Activated CD4-positive, alpha-beta T cell treated with anti-CD3 and anti-CD28 coated beads, Interleukin-2, Interleukin-6, amounts not matched to agents 100 ng/mL and 50 ng/mL, durations not matched to agents 16 hours and 8 hours (primary cell): ENCODE results near the gene COPS2.

Experiments used
- DNase-seq: peaks from one replicate; pipeline ENCODE4 v3.0.0-alpha.2; 2020

The COPS2 gene

DNA sequence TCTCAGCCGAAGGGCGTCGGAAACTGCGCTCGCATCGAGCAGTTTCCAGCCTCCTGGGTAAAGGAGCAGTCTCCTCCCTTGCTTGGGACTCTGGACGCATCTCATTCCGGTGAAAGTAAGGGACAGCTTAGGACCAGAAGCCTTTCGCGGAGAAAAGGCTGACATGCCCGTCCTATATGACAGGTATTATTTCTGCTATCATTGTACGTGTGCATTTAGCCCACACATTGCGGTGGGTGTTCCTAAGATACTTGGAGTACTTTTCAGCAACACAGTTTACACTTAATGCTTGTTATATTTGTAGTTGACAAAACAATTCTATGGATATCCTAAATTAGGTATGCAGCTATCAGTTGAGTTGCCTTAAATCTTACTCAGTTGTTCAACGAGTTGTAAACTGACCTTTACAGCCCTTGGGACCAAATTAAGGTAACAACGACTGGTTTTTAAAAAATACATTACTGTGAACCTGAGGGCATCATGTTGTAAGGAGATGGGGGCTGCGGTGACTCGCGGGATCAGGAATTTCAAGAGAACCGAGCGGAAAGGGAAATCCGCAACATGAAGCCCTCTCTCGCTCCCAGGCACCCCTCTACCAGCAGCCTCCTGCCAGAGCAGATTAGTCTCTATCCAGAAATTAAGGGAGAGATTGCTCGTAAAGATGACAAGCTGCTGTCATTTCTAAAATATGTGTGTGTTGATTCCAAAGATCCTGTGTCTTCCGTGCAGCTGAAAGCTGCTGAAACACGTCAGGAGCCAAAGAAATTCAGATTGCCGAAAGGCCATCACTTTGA lies 632 bp upstream of the COPS2 start:
- DNase-seq: no peak

DNA sequence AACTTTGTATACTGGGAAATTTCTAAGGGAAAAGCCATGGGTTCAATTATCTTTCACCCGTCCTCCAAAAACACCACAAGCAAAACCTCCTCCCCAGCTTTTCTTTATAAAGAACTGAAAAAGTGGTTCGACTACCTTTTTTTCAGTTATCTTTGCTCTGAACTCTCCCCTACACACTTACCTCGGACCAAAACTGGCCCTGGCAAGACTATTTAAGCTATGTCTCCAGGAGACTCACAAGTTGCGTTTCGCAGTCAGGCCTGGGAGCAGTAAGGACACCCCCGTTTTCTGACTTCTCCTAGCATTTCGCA lies 645 bp downstream of the COPS2 start:
- no peak for DNase-seq

DNA sequence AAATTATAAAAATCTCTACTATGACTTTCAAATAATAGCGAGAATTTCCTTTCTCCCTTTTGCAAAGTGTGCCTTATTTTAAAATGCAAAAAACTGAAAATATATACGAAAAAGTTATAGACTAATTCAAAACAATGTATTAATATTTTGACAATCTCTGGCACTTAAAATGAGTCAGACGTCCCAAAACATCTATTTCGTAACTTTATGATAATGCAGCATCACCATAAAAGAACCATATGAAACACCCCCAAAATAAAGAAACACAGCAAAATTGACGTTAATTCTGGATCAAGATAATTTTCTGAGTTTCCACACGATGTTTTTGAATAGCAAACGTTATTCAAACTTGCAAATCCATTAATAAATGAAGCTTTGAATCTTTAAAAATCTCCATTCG lies 1.0 kb downstream of the COPS2 start:
- no peak for DNase-seq

DNA sequence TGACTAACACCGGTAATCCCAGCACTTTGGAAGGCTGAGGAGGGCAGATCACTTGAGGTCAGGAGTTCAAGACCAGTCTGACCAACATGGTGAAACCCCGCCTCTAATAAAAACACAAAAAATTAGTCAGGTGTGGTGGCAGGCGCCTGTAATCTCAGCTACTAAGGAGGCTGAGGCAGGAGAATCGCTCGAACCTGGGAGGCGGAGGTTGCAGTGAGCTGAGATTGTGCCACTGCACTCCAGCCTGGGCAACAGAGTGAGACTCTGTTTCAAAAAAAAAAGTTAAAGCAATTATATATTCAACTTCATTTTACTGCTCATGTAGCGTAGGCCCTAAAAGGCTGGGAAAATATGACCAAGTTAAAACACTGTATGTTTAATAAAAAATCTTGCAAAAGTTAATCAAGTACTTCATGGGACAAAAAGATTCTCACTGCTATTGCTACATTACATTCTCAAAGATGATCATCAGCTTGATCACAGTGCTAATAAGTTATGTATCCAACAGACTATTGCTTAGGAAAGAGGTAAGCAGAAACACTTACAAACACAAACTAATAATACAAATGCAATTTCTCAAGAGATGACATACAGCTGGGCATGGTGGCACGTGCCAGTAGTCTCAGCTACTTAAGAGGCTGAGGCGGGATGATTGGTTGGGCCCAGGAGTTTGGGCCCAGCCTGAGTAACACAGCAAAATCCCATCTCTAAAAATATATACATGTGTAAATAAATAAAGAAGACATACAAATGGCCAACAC lies 2.7 kb downstream of the COPS2 start:
- DNase-seq: no peak

DNA sequence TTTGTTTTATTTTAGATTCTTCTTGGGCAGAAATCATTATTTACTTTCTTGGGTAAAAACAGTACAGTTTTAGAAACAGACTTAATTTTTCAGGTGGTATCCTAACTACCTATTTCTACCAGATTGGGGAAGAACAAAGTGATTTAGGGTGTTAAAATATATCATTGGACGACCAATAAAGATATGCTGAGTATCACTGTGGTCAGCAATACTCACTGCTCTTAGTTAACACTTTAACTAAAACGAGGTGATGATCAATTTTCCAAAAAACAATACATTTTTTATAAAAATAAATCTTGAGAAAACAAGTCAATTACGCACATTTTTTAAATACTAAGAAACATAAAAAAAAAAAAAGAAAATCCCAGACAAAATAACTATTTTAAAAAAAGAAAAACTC lies 3.6 kb downstream of the COPS2 start:
- no peak for DNase-seq

DNA sequence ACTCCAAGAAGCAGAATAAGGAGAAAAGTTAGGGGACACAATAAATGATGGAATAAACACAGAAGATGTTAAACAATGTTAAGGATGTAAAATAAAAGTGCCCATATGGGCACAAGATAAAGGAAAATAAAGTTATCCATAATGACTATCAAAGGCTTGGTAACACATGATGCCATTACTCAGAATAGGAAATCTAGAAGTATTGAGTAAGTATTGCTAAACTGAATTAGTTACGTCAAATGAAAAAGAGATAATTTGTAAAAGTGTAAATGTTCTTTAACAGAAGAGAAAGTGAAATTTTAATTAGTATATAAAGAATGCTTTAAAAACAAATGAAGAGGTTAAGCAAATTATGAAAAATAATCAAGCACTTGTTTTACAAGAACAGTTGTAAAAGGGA lies 6.7 kb downstream of the COPS2 start:
- no peak for DNase-seq

DNA sequence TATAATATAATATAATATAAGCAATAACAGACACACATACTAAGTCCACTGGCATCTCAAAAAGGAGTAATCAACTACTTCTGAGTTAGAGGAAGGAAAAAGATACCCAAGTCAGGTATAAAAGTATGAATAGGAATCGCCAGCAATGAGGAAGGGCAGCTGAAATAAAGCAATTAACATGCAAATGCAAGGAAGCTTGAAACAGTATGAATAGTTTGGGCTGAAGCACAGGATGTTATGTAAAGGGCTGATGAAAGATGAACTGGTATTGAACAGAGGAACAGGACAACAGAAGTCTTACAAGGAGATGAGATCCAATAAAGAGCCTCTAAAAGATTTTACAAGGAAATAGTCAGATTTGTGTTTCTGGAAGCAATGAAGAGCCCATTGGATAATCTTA lies 7.1 kb downstream of the COPS2 start:
- no peak for DNase-seq

DNA sequence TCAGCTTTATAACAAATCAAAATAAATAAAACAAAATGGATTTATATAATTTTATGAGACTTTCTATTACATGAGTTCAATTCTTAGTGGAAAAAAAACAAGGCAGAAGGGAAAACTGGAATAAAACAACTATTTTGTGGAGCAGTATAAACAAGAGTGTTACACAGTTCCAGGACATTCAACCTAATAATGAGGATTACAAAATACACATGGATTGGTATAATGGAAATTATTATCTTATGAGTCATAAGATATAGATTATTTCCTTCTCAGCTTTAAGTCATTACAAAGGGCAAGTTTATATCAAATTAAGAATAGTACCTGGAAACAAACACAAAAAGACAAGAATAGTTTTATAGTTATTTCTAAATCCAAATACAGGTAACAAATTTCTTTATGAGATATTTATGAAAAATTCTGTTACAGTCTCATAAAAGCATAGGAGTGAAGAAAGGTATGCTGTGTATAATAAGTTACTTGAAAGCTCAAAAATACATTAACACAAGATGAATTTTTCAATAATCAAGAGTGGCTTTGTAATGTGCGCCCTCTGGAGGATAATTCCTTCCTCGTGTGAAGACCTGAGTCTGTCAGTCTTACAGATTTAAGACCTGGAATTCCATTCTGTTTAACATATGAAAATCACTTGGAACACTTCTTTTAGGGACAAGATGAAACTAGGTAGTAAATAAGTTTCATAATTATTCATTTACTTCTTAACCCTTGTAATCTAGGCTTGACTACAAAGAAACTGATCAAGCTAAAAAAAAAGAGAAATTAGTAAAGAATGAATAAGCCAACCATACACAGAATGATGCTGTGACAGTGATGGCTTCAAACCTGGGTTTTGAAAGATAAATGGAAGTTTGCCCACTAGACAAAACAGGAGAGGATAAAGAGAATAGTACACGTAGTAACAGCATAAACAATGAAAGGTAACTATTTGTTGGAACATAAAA lies 9.5 kb downstream of the COPS2 start:
- peak; percentile 37 for DNase-seq

DNA sequence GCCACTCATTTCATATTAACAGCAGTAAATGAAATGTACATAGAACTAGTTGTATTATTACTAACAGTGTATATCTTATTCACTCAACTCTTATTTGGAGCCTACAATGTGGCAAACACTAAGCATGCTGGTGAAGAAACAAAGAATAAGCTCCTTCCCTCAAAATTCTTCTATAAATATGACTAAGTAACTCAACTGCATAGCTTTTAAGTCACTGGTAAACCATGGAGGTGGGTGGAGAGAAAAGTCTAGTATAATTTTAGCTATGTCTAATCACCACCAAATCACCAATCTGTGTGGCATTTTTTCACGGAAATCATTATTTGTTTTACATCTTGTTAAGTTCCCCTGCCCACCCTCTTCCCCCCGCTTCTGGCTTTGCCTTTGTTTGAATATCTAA lies 17.5 kb downstream of the COPS2 start:
- no peak for DNase-seq

DNA sequence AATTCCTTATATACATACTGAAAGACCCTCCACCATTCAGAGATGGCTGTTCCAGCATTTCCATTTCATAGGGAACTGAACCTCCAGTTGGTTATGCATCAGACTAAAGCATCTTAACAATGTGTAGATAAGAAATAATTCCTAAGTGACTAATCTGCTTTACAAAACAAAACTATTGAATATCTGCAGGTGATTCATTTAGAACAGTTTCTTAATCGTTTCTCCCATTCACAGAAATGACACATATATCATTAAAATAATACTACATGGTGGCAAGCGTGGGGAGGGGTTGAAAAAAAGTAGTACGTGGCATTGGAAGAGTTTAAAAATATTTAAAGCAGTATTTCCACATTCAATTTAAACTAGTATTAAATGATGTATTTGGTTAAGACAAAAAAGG lies 19.5 kb downstream of the COPS2 start:
- DNase-seq: no peak

DNA sequence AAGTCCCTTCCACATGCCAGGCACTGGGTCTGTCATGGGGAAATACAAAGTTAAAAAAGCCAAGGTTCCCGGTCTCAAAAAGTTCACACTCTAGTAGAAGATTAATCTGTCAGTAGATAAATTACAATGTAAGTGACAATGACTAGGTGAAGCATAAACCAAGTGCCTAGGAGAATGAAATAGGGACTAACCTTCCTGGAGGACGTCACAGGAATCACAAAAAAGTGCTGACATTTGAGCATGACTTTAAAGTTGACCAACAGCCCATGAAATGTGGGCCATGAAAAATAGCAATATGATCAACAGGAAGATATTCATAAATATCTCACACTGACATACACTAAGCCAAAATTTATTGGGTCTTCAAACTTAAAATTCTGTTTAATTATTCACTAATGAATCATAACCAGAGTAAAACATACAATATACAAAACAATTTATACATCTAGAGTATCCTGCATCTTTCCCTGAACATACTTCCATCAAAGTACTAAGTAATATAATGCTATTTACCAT lies 20.0 kb downstream of the COPS2 start:
- DNase-seq: no peak

DNA sequence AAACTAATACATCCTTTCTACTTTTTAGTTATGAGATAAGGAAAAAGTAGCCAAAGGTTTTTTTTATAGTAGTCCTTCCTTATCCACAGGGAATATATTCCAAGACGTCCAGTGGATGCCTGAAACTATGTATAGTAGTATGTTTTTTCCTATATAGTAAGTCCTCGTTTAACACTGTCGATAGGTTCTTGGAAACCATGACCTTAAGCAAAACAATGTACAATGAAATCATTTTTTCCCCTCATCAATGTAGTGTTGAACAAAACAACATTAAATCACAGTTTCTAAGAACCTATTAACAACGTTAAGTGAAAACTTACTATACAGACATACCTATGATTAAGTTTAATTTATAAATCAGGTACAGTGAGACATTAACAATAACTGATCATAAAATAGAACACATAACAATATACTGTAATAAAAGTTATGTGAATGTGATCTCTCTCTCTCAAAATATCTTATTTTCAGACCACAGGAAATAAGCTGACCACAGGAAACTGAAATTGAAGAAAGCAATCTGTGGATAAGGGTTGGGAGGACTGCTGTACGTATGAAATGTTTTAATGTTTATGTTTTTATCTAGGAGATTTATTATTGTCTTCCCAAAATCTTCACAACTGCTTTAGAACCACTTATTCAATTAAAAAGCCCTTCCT lies 20.6 kb downstream of the COPS2 start:
- no peak for DNase-seq

DNA sequence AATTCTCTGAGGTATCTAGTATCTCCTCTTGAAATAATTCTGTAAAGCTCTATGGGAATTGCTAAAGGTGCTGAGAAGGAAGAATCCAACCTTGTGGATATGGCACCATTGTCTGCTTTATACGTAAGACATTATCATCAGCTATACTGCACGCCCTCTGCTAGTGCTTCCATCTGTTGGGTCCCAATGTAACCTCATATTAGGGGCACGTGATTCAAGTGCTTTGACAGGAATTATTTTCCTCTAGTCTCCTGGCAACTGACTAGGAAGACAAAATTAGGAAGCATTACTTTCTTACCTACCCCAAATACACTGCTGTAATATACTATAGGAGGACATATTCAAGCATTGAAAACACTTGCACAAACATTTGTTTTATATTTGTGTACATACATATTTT lies 24.0 kb downstream of the COPS2 start:
- DNase-seq: no peak

DNA sequence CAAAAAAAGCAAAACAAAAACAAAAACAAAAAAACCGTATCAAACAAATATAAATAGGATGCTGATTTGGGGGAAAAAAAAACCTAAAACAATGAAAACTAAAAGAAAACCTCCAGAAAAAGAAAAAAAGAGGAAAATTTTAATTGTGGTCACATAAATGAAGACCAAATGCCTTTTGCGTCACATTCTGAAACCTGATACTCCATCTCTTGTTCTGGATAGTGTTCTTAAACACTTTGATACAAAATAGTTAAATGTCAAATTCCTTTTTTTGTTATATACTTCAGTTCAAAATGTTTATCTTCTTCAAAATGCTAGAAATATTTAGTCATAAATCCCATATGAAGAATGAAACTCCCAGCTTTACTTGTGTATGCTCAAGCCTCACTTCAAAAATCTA lies 31.0 kb downstream of the COPS2 start:
- DNase-seq: no peak

DNA sequence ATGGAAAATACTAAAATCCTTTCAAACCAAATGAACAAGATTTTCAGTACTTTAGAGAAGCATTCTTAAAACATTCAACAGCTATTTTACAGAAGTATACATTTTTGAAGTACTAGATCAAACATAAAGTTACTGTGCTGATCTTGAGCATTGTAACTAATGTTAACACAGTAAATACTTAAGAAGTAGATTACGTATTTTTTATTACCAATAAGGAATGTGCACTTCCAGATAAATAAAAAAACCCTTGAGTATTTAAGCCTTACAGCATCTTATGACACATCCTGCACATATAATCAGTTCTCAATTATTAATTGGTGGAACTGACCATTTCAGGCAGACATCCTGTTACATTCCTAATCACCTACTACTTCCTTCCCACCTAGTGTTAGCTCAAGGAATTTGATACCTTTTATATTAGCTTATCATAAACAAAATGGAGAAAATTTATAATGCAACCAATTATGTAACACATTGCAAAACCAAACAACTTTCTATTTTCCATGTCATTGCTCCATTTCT lies 32.8 kb downstream of the COPS2 start:
- no peak for DNase-seq

DNA sequence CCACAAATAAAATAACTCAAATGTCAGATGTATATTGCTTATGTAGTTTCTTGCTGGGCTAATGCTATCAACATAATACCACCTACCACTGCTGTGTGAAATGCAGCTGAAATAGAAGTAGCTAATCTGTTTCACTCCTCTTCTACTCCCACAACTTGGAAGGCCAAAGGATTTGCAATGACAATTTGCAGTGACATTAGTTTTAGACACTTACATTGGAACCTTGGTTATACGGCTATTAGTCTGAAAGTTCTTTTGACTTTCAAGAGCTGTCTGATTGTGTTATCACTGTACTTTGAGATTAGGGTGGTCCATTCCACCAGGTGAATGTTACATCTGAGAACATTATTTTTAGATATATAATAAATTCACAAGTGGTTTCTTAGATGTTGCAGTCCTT lies 33.5 kb downstream of the COPS2 start:
- no peak for DNase-seq

DNA sequence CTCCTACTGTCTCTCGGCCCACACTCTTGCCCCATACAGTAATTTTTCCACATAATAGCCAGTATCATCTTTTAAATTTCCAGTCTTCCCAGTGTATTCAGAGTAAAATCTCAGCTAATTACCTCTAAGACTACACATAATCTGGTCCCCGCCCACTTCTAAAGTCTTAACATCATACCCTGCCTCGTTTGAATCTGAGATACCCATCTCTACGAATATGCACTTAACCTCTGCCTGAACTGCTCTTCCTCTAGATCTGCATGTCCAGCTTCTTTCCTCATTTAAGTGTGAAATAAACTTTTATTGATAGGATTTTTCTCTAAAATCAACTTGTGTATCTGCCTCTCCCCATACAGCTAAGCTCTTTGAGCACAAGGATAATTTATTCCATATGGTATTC lies 34.6 kb downstream of the COPS2 start:
- DNase-seq: no peak

DNA sequence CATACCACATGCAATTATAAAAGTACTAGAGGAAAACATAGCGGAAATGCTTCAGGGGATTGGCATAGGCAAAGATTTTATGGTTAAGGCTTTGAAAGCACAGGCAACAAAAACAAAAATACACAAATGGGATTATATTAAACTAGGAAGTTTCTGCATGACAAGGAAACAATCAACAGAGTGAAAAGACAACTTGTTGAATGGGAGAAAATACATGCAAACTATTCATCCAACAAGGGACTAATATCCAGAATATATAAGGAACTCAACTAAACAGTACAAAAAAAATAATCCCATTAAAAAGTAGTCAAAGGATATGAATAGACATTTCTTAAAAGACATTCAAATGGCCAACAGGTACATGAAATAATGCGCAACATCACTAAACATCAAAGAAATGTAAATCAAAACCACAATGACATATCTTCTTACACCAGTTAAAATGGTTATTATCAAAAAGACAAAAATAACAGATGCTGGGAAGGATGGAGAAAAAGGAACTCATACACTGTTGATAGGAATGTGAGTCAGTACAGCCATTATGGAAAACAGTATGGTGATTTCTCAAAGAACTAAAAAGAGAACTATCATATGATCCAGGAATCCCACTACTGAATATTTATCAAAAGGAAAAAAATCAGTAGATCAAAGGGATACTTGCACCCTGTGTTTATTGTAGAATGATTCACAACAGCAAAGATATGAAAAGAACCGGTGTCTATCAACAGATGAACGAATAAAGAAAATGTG lies 39.1 kb downstream of the COPS2 start:
- no peak for DNase-seq

DNA sequence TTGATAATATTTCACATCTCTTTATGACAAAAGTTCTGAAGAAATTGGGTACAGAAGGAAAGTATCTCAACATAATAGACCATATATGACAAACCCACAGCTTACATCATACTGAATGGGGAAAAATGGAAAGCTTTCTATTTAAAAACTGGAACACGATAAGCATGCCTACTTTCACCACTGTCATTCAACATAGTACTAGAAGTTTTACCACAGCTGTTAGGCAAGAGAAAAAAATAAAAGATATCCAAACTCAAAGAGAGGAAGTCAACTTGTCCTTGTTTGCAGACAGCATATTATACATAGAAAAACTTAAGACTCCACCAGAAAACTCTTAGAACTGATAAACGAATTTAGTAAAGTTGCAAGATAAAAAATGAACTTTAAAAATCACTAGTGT lies 40.3 kb downstream of the COPS2 start:
- DNase-seq: no peak

DNA sequence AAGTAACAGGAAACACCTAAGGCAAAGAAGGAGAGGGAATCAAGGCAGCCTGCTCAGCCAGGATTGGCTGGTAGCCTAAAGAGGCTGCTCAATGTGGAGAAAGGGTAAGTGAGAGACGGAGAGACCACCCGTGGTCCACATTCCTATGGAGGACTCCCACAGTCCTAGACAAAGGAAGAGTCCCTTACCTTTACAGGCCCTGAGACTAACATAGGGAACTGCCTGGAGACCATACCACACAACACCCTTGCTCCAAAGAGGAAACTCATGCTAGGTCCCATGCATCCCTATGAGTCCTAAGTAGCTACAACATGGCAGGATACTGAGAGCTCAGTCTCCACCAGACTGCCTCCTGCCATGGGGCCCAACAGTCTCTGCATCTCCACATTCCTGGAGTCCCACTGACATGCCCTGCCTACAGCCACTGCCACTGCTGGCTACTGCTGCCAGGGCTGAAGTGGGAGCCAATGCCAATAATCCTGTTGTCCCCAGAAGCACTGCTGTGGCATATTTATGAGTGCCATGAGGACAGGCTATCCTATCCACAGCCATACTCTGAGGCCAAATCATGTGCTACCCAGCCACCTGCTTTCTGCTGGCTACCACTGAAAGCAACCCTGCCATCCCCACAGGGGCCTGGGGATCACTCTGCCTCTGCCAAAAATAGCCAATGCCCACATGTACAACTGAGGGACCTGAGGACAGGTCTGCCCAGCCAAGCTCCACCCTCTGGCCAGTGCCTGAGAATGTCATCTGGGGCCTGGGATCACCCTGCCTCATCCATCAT lies 45.0 kb downstream of the COPS2 start:
- DNase-seq: no peak

DNA sequence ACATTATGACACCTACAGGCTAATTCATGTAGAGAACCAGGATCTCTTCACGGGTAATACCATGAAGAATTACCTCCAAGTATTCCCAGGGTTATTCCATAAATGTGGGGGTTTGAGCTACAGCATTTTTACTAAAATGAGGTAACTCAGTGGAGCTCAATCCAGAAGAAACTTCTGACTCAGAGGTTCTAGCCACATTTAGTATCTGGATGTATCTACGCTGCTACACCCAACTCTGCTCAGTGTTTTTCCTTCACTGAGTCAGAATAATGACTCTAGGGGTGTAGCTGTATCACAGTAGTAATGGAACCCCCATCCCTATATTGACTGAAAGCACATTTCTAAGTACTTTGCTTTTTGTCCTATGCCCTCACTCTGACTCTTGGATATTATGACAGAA lies 52.4 kb downstream of the COPS2 start:
- DNase-seq: peak; percentile 4
